NCI-H446 (cell line): ENCODE measurements around the gene SERPINE2.

Source experiments
- DNase-seq, 2 experiments: peaks; one replicate each; lab custom pipeline; 2025; lab: John Stamatoyannopoulos, UW

Gene SERPINE2

GRCh38 chr2:224039080-224039769 lies at the start of gene SERPINE2:
SERPINE2 (minus strand) TSS chr2:224039286; CDS start chr2:224001900, 37,386 bp downstream.
- peak in 1 of 2 experiments; percentile 15 for DNase-seq

- DNase-seq = no peak
Observed at GRCh38 chr2:224086226-224086914, 47.3 kb upstream of the SERPINE2 start.

DNA sequence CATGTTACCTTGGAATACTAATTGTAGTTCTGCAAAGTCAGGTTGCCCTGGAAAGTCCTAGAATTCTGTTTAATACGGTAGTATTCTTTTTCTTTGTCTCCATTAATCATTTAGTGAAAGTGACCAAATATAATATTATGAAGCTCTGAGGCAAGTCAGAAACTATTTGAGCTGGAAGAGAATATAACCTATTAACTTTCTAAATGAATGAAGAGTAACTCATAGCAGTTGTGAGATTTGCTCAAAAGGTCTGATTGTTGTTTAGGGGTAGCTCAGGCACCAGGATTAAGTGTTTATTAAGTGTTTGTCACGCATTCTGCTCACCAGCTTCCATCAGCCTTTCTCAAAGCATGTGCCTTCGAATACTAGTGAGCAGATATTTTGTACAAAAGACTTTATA lies 46.7 kb upstream of the SERPINE2 start:
- DNase-seq = no peak

- DNase-seq = no peak
Observed at GRCh38 chr2:224085246-224085645, 46.2 kb upstream of the SERPINE2 start.

- DNase-seq = no peak
Observed at GRCh38 chr2:224084266-224084892, 45.3 kb upstream of the SERPINE2 start.

DNA sequence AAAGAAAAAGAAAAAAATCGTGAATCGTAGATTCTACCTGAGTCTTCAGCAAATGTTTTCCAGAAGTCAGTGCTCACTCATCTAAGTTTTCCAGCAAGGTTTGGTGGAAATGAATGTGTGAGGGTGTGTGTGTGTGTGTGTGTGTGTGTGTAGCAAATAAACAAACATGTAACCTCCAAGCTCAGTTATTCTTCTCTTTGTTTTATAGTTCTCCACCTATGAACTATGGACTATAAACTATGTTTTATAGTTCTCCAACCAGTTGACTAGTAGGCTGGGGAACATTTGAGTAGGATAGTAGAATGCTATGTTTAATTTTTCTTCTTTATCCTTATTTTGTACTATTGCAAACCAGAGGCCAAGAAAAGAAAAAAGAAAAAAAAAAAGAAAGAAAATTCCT lies 44.6 kb upstream of the SERPINE2 start:
- DNase-seq = no peak

DNA sequence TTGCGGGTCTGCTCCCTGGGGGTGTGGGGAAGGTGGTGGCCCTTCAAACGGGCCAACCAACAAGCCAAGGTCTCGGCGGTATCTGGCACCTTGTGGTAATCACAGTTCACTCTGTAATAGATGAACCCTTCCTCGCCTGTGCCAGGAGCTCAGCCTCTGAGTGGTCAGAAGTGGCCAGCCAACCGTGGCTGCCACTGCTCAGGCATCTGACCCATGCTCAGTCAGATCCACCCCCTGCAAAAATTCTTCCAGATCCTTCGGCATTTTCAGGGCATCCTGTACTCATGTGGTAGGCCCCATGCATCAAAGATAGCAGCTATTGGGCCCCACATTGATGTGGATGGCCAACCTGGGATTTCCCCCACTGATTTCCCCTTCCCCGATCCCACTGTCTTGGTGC lies 39.6 kb upstream of the SERPINE2 start:
- DNase-seq = no peak

DNA sequence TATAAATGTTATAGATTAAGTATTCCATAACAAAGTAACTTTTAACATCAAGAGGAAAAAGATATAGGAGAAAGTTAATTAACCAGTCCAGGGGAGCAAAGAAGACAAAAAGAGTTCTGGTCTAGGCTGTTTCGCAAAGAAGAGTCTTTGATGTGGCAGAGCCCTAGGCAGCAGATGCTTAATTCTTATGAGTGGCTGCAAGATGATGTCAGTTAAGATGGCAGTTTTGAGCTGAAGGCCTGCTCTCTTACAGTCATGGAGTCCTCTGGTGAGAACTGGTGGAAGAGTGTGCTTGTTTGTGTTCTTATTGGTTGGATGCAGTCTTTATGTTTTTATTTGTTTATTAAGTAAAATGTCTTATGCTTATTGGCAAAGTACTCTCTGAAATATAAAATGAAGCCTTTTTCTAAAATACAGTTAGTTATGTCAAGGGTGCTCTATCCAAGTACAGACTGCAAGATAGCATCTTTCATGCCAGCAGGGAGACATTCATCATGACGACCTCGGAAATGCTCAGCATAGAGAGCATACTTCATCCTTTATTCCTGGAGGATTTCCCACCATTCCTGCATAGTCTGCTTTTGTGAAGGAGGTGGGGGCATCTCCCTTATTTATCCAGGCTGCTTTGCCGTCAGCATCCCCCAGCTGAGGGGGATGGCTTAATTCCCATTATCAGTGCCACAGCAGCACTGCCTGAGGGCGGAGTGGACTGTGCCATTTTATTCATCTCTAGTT lies 38.9 kb upstream of the SERPINE2 start:
- no peak for DNase-seq

DNA sequence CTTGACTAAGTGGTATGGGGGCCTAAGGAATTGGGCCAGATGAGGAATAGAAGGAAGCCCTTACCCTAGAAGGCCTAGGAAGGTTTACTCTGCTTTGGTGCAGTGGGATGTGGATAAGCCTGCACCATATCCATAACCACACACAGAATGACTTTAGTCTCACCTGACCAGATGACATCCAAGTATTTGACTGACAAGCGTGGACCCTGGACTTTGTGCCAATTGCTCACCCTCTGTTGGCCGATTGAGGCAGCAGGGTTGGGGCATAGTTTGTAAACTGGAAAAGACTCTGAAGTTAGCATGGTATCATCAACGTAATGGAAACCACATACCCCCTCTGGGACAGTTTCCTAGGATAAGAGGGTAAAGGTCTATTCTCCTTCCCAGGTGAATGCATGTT lies 36.5 kb upstream of the SERPINE2 start:
- no peak for DNase-seq

DNA sequence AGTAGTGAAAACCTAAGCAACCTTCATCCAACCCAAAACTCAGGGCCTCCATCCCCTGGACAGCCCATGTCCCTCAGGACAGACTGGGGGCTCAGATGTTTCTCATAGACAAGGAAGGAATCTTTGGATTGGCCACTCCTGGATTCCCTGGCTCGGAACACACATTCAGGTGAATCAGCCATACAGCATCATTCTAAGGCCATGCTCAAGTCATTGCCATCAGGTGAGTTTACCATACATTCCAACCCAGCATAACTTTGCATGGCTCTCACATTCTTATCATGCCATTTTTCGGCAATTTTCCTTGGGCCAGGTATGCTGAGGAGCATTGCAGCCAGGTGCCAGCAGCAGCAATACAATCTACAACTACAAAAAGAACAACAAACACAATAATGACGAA lies 34.6 kb upstream of the SERPINE2 start:
- no peak for DNase-seq

DNA sequence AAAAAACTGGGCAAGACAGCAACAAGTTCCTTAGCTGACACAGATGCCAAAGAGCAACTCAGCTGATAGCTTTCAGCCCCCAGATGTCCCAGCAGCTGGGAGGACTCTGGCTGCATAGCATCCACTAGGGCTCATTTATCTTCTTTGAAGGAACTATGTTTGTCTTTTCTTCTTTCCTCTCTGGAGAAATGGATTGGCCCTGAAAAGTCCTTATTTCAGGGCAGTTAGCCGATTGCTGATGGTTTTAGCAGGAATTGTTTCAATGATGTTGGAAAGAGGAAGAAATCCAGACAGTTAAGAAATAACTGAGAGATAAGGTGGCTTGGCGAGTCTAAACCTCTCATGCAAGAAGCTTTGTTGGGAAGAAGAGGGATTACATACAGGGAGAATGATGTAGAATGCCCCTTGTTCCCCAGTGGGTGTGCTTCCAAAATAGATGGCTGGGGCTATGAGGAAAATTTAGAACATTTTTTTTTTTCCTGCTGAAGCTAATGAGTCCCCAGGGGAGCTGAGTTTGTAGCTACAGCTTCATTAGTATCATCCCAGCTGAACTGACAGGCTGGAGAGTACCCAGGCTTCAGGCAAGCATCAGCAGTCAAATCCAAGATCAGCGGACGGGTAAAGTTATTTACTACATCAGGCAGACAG lies 33.6 kb upstream of the SERPINE2 start:
- DNase-seq = no peak

GRCh38 chr2:224069172-224069571 lies 30.1 kb upstream of the SERPINE2 start:
- DNase-seq = no peak

- DNase-seq = no peak
Observed at GRCh38 chr2:224063298-224063648, 24.2 kb upstream of the SERPINE2 start.

DNA sequence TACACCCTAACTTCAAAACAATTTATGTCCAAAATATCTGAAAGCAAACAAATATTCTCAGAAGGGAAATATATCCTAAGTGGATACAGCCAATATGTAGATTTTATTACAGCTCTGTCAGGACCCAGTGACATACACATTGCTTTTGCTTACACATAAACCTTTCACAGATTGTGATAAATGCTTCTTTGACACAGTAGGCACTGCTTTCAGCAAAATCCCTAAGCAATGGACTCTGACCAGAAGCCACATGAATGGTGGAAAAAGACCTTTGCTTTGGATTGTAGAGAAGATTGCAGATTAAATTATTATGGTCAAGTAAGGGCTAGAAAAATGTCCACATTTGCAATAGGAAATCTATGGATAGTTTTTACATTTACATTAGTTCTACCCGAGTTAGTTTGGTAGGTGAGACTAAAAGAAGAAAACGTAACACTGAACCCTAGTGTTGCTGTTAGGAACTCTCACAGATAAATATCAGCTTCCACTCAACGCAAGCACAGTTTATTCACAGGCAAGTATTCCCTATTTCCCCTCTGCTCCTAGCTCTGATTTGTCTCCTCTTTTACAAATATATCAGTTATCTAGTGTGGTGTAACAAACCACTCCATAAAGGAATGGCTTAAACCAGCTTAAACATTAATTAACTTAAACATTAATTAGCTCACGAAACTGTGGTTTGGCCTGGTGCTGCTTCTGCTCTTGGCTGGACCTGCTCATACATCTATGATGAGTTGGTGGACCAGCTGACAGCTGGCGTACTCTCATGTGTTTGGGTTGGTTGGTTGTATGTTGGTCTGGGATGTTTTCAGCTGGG lies 23.6 kb upstream of the SERPINE2 start:
- DNase-seq = no peak

DNA sequence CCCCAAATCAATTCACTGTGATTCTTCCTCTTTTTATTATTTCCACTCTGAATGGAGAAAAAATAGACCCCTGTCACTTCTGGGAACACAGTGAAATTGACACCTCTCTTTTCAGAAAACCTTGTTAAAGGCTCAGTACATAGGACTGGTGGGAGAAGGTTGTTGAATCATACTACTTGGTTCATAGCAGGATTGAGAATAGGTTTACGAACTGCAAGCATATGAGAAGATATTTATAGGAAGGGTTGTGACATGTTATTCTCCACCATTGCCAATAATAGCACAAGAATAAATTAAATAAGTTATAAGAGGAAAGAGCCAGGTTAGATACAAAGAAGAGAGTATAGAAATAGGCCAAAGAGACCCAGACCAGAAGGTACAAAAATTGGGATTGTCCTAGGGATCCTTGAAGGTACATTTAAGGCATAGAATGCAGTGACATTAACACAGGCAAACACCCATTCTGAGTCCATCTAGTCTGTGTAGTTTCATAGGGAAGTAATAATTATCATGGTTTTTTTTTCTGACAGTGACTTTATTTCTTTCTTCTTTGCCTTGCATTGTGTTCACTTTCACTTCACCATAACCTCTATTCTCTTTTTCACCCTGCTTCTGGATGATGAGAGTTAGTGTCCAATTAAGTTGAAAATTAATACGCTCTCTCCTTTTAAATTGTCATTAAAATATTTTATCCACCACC lies 21.8 kb upstream of the SERPINE2 start:
- DNase-seq = no peak

GRCh38 chr2:224059178-224059577 lies 20.1 kb upstream of the SERPINE2 start:
- no peak for DNase-seq

- no peak for DNase-seq
Observed at GRCh38 chr2:224058048-224058775, 19.1 kb upstream of the SERPINE2 start.

- DNase-seq = no peak
Observed at GRCh38 chr2:224056889-224057288, 17.8 kb upstream of the SERPINE2 start.

DNA sequence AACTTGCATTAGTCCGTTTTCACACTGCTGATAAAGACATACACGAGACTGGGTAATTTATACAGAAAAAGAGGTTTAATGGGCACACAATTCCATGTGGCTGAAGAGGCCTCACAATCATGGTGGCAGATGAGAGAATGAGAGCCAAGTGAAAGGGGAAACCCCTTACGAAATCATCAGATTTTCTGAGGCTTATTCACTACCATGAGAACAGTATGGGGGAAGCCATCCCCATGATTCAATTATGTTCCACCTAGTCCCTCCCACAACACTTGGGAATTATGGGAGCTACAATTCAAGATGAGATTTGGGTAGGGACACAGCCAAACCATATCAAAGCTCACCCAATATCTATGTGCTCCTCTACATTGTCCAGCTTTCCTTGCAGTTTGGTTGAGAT lies 16.0 kb upstream of the SERPINE2 start:
- no peak for DNase-seq

GRCh38 chr2:224046752-224047151 lies 7.7 kb upstream of the SERPINE2 start:
- no peak for DNase-seq
